GM21528 (cell line): ENCODE data around the gene TMEM263.
"Not testable (repeated sequence)": the region's sequence is repeated elsewhere in the genome, so short reads cannot be mapped to it uniquely, and the experiment has no call there.

ENCODE experiments used
- ATAC-seq: cut with Tn5 transposase; IDR thresholded peaks from one replicate; pipeline ENCODE4 v1.9.1; 2021; ENCODE audit warnings: mild to moderate bottlenecking, moderate library complexity; ENCODE audit not compliant: unreplicated experiment, low FRiP score

Gene TMEM263

GRCh38 chr12:106955377-106956047 lies at the start of gene TMEM263:
TSS of gene TMEM263 (plus strand) at chr12:106955907. CDS start at chr12:106967117, 11,210 bp downstream.
- ATAC-seq = peak; percentile 83

GRCh38 chr12:106906715-106907114 lies 49.0 kb upstream of the TMEM263 start:
- no peak for ATAC-seq

- no peak for ATAC-seq
These were observed 48.3 kb upstream of the TMEM263 start for GRCh38 chr12:106907411-106907810.

- no peak for ATAC-seq
These were observed 47.9 kb upstream of the TMEM263 start for GRCh38 chr12:106907846-106908245.

GRCh38 chr12:106908561-106908960 lies 47.1 kb upstream of the TMEM263 start:
- no peak for ATAC-seq

GRCh38 chr12:106910202-106910601 lies 45.5 kb upstream of the TMEM263 start:
- ATAC-seq = peak; percentile 76

GRCh38 chr12:106911581-106911980 lies 44.1 kb upstream of the TMEM263 start:
- ATAC-seq = no peak

- ATAC-seq = no peak
These were observed 42.3 kb upstream of the TMEM263 start for GRCh38 chr12:106913456-106913855.

GRCh38 chr12:106914796-106915634 lies 40.7 kb upstream of the TMEM263 start:
- peak; percentile 56 for ATAC-seq

GRCh38 chr12:106915635-106916026 lies 40.1 kb upstream of the TMEM263 start:
- ATAC-seq = peak; percentile 8

GRCh38 chr12:106917503-106917902 lies 38.2 kb upstream of the TMEM263 start:
- no peak for ATAC-seq

- no peak for ATAC-seq
These were observed 37.0 kb upstream of the TMEM263 start for GRCh38 chr12:106918746-106919145.

GRCh38 chr12:106919910-106920544 lies 35.7 kb upstream of the TMEM263 start:
- ATAC-seq = no peak

GRCh38 chr12:106921976-106922375 lies 33.7 kb upstream of the TMEM263 start:
- not testable (repeated sequence) for ATAC-seq

GRCh38 chr12:106923594-106923993 lies 32.1 kb upstream of the TMEM263 start:
- not testable (repeated sequence) for ATAC-seq

GRCh38 chr12:106924268-106924861 lies 31.3 kb upstream of the TMEM263 start:
- no peak for ATAC-seq

GRCh38 chr12:106926657-106927056 lies 29.1 kb upstream of the TMEM263 start:
- ATAC-seq = no peak

- no peak for ATAC-seq
These were observed 21.4 kb upstream of the TMEM263 start for GRCh38 chr12:106934277-106934676.

- no peak for ATAC-seq
These were observed 14.1 kb upstream of the TMEM263 start for GRCh38 chr12:106941481-106942156.

GRCh38 chr12:106942775-106943174 lies 12.9 kb upstream of the TMEM263 start:
- no peak for ATAC-seq
